Measurements from ENCODE around the gene LOXHD1.

The LOXHD1 gene

DNA sequence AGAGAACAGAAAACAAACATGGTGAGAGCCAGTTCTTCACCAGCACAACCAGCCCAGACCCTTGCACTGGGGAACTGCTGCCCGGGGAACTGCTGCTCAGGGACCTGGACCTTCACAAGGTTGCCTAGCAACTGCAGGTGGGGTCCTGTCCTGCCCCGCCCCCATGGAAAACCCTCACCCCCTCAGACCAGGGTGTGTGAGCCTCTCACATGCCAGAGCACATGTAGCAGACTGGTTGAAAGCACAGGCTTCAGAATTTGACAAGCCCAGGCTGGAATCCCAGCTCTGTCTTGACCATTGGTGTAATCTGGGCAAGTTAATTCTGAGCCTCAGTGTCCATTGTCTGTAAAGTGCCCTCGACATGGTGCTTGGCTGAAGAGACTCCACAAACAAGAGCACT lies 118.6 kb downstream of the LOXHD1 start:
- no peak for DNase-seq

DNA sequence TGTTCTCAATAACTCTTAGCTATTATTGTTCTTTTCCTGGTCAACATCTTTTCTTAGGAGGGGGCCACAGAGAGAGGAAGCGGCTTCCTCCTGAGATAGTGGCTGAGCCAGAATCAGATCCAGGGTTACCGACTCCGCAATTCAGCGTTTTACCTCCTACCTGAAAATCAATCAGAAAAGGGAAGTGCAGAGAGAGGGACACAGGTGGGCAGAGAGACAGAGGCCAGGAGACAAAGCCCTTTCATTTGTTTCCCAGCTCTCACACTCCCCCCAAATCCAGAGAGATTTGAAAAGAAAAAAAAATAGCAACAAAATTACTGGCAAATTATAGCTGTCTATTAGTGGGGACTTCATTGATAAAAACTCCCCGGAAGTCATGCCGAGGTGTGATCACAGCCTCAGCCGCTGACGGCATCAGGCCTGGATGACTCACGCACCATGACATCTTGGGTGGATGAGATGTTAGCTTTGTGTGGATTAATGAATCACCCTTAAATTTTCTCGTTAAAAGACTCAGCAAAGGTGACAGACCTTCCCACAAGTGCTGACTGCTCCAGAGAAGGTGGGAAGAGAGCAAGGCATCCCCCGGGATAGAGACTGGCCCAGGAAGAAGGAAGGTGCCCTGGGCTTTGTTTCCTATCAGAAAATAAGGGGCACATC lies 120.7 kb downstream of the LOXHD1 start:
- DNase-seq: no peak

DNA sequence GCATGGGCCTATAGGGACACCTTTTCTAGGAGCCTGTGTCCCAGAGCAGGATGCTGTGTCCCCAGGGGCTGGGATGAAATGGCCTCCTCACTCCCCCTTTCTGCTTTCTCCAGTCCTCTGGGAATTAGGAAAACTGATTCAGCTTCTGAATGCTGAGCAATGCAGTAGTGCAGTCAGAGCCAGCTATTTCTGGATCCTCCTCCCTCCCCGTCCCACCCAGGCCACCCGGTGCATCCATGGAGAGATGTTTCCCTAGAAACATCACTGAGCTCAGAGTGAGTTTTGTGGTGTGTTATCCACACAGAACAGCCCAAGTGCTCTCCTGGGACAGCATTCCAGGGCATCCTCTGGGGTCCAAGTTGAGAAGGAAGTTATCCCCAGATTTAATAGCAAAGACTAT lies 125.5 kb downstream of the LOXHD1 start:
- no peak for DNase-seq

DNA sequence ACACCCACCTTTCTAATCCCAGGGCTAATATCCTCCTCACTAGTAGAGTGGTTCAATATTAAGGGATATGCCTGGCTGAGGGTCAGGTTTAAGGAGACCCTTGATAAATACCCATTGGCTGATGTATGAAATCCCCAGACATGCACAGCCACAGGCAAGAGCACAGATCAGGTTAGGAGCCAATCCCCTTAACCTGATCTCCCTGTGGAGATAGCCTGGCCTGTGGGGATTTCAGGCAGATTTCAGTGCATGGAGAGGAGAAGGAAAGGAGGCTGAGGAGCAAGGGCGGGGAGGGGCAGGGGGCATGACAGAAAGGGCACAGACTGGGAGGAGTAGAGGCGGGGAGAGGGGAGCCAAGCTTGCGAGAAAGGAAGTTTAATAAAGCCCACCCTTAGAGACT lies 129.0 kb downstream of the LOXHD1 start:
- no peak for DNase-seq

DNA sequence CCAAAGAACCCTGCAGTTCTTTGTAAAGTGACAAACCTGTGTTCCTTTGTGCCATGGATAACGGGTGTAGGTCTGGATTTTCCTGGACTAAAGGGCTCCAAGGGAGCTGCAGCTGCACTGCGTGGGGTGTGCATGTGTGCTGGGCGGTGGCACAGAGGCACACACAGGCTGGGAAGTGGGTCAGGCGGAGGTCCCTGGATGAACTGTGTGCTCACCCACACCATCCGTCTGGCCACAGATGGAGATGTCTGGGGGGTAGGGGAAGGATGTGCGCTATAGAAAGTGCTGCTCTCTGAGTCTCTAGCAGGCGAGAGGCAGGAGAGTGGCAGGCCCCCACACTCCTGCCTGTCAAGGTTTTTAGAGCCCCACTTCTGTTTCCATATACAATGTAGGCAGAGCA lies 137.2 kb downstream of the LOXHD1 start:
- DNase-seq: no peak

DNA sequence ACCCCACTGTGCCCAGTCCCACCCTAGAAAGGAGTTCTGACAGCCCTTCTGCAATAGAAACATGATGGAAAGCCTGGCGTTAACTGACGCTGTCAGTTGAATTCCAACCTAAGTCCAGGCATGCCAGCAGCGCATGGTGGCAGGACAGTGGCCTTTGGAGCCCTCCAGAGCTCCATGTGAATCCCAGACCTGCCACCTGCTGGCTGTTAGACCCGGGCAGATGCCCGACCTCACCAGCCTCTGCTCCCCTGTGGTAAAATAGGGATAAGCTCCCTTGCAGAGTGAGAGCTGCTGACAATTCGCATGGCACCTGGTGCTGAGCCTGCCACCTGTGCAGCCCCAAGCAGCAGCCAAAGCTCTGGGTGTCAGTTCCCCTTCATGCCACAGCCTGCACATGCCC lies 138.6 kb downstream of the LOXHD1 start:
- no peak for DNase-seq

DNA sequence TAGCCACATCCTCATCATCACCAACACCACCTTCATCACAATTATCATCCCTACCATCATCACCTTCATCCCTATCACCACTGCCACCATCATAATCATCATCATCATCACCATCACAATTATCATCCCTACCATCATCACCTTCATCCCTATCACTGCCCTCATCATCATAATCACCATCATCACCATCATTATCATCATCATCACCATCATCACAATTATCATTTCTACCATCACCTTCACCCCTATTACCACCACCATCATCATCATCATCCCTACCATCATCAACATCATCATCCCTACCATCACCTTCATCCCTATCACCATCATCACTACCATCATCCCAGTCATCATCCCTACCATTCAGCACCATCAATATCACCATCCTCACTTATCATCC lies 140.5 kb downstream of the LOXHD1 start:
- DNase-seq: no peak

DNA sequence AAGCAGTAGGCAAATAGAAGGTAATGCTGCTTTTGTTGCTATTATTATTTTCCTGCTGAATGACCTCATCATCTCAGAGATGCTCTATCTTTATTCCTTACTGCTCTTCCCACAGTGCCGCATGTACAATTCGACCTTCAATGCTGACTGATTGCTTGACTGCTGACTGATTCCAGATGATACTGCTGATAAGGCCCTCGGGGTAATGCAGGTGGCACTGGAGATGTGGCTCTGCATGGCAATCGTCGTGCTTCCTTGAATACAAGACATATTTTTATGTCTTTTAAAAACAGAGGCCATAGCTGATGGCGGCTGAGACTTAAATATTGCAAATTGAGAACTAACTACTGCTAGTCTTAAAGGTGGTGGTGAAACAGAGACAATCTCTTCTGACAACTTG lies 146.6 kb downstream of the LOXHD1 start:
- no peak for DNase-seq

DNA sequence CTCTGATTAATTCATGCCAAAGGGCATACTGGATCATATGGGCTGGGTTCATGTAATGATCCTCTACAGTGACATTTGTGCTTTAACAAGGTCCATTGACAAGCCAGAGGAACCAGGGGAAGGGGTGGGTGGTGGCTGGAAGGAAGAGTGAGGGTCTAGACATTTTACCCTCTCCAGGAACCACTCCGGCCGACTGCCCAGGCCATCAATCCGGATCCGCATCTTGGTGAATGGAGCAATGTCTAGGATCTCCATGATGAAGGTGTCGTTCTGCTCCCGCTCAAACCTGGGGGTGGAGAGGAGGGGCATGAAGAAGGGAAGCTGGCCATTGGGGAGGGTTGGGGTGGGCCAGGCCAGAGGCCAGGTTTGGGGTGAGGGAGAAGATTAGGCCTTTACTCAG lies 147.5 kb downstream of the LOXHD1 start:
- DNase-seq: no peak

DNA sequence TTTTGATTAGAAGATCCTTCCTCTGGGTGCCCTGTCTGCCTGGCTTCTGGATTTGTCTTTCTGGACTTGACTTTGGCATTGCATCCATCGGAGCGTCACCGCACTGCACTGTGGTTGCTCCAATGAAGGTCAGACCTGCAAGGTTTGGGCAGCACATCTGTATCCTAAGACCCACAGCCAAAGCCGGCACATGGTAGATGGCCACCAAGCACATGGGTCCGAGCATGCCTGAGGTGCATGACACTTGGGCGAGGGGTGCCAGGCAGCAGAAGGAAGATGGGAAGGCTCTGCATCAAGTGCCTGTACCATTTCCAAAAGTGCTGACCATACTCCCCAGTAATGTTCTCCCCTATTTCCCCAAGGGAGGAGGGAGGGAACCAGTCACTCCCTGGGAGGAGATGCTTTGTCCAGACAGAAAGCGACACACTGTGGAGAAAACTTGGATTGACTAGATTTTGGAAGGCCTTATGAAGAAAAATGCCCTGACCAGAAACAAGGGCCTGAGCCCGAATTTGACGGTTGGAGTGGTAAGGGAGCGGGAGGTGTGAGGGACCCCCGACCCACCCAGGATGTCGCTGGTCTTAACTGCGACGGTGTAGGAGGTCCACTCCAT lies 149.9 kb downstream of the LOXHD1 start:
- no peak for DNase-seq

DNA sequence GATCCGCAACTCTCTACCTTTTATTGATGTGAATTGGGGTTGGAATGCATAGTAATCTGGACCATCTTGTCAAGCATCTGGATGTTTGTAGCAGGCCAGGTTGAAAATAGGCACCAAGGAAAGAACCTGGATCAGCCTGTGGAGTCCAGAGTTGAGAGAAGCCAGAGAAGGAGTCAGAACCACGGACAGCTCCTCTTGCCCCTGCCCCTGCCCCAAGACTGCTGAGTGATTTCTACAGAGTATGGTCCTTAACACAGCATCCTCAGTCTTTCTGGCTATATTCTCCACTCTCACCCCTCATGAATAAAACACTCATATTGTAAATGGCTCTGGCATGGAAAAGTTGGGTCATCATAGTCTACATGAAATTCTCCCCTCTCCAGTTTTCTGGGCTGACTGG lies 154.6 kb downstream of the LOXHD1 start:
- no peak for DNase-seq

DNA sequence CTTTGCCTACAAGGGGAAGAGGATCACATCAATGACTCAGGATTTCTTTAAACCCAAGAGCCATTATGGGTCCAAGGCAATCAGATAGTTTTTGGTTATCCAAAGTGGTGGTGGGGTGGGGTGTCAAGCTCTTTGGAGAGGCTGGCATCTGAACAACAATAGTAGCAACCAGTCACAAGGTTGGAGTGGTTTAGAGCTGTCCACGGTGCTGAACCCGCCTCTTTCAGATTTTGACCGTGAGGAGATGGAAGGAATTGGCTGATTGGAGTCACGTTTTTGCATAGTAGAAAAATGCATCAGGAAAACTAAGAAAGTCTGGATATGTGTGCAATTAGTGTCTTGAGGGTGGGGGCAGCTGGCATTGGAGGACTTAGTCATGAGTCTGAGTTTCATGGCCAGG lies 159.9 kb downstream of the LOXHD1 start:
- DNase-seq: no peak

DNA sequence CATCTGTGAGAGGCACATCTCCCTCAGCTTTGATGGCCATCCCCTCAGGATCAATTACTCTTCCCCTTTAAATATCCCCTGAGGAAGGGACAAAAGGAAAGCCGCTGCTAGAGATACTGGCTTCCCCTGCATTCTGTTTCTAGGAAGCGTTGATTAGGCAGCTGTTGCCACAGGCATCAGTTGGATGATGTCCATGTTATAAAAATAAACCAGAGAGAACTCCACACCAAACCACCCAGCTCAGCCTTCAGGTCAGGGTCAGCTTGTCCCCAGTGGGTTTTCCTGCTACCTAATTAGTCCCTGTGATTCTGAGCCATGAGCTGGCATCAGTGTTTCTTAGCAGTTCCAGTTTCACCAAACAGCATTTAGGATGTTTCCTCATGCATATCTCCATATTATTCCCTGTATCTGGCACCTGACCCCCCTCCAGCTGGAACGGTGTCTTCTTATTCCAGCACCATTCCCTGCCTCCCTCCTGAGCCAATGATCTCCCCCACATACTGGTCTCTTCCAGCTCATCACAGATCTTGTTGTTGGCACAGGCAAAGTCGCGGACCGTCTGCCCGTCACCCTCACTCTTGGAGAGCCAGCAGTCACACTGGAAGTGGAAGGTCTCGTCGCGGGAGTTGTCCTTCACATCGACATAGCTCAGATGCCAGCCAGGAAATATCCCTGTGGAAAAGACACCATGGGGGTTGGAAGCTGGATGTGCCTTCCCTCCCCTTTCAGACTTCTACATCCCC lies 168.4 kb downstream of the LOXHD1 start:
- no peak for DNase-seq

DNA sequence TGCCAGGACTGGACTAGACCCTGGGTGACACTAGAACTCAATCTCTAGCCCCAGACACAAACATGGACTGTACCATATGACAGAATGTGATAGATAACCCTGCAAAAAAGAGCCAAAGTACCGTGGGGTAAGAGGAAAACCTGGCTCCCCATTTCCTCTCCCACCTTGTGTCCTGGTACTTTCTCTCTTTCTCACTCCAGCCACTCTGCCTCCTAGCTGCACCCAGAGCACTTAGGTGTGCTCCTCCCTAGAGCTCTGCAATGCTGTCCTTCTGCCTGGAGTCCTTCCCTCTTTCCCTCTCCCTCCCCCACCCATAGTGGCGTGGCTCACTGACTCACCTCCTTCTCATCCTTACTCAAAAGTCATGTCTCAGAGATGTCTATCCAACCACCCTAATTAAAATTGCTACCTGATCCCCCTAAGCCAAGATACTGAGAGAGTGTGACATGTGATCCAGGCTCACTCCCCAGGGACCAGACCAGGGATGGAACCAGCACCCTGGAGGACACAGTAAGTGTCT lies 171.3 kb downstream of the LOXHD1 start:
- no peak for DNase-seq

DNA sequence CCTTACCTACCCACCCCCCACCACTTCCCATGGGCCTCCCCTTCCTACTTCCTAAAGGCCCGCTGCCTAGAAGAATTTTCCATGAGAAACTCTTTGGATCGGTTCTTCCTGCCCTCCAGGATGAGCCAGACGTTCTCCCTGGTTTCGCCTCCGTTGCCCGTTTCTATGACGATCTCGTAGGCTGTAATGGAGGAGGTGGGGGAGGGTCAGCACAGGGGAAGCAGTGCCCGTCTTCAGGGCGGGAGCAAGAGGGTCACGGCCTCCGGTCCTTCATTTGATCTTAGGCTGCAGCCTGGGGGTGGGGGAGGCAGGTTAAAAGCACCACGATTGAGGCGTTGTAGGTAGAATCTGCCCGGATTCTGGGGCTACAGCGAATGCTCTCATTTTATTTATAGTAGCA lies 172.0 kb downstream of the LOXHD1 start:
- DNase-seq: no peak

DNA sequence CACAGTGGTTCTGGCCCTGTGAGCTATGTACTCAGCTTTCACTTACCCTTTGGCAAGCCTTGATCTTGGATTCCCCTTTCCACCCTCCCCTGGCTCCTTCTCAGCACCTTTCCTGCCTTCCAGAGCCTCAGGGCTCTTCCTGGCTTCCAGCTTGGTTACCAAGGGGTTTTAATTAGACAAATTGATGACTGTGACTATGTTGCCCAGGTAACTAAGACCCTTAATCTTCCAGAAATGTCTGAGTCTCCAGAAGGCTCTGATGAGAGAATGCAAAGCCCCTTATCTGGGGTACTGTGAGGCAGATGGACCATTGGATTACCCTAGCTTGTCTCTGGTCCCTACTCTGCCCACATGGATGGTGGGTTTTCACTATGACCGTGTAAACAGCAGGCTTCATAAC lies 174.2 kb downstream of the LOXHD1 start:
- DNase-seq: no peak

DNA sequence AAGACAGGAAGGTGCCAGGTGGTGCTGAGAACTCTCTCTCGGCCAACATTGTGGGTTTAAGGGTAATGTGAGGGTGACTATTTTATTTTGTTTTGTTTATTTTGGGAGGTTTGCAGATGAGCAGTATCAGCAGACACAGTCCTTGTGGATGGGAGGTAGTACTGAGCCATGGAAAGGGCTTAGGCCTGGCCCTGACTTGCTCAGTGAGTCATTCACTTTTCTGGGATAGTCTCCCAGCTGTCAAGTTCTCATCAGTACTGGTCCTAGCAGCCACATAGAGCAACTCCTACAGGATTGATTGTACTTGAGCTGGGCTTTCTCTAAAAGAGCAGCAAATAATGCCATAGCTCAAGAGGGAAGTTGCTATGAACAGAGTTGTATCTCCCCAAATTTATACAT lies 175.2 kb downstream of the LOXHD1 start:
- DNase-seq: peak; percentile 3

DNA sequence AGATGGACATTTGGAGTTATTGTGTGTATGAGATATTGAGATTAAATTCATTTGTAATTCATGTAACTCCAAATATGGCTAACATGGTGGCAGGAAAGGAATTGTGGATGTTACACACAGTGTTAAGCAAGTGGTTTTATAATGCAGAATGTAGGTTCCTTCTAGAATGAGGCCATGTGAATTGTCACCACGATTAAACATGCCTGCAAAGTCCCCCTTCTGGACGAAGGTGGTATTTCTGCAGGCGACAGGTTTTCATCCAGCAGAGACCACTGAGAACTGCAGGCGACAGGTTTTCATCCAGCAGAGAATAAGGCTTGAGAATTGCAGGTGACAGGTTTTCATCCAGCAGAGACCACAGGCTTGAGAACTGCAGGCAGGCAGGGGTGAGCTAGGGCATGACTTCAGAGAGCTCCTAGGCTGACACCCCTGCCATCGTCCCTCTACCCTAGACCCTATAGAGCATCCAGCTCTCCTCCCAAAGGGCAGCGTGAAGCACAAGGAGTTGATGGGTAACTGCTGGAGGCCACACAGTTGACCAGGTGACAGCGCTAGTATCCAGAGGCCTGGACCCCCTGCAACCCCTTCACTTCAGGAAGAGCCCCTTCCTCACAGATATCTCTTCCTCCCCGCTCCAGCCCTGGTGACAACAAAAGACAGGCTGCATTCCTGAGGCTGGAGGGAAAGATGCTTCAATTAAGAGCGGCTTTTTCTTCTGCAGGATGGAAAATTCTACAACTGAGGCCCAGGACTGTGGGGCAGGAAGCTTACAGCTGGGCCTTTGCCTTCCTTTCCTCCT lies 175.8 kb downstream of the LOXHD1 start:
- peak; percentile 24 for DNase-seq

DNA sequence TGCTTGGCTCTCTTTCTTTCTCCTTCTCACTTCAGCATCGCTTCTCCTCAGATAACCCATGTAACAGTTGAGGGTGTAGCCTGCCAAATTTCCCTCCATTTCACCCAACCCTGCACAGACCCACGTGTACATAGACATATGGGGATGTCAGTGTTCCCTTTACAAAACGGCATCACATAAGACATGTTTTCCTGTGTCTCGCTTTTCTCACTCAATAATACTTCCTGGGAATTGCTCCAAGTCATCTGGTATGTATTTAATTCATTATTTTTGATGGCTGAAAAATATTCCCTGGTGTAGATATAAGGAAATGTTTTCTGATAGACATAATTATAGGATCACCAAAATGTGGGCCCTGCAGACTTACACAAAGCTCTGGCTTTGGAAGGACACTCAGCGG lies 176.8 kb downstream of the LOXHD1 start:
- DNase-seq: no peak

DNA sequence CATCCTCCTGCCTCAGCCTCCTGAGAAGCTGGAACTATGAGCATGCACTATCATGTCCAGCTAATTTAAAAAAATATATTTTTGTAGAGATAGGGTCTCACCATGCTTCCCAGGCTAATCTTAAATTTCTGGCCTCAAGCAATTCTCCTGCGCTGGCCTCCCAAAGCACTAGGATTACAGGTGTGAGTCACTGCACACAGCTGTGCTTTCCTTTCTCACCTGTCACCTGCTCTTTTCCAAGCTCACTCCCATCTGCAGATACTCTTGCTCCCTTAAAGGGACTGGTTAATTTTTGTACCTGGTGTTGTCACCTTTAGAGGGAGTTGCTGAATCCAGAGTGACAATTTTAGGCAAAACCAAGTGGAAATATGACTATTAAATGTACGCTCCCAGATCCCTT lies 178.2 kb downstream of the LOXHD1 start:
- no peak for DNase-seq

DNA sequence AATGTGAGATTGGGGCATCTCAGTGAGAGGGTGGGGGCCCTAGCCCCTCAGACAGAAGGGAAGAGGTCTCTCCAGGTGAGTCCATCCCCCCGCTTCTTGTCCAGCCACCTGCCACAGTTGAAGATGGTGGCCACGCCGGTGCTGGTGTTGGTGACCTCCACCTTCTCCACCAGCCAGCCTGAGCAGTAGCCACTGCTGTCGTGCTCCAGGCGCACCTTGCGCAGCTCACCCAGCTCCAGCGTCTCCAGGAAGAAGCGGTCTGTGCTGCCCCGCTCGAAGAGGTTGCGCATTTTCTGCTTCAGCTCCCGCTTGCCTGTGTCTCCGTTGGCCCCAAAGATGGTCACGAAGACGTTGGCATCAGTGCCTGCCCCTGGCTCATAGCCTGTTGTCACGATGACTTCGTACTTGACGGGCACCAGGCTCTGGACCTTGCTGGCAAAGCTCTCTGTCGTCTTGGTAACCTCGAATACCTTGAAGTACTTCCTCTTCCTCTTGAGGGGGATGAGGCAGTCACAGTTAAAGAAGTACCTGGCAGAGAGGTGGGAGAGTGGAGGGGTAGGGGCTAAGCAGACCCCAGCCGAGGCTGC lies 179.5 kb downstream of the LOXHD1 start:
- no peak for DNase-seq

DNA sequence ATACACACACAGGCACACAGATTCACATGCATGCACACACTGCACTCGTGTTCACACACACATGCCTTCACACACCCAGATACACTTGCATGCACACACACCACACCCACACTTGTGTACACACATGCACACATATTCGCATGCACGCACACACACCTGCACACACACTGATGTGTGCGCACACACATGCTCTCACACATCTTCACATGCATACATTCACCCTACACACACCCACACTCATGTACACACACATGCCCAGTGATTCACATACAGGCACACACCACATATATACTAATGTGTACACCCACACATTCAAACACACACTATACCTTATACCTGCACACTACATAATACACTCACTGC lies 181.6 kb downstream of the LOXHD1 start:
- DNase-seq: no peak

Data from HCEC 1CT (cell line).